HG03095 (cell line): ENCODE results near the gene ADCK1.
"Not testable (repeated sequence)": the region's sequence is repeated elsewhere in the genome, so short reads cannot be mapped to it uniquely, and the experiment has no call there.

Experiments used
- ATAC-seq: cut with Tn5 transposase; IDR thresholded peaks from one replicate; pipeline ENCODE4 v1.9.1; 2021; ENCODE audit warnings: moderate library complexity; ENCODE audit not compliant: unreplicated experiment

ADCK1 gene

DNA sequence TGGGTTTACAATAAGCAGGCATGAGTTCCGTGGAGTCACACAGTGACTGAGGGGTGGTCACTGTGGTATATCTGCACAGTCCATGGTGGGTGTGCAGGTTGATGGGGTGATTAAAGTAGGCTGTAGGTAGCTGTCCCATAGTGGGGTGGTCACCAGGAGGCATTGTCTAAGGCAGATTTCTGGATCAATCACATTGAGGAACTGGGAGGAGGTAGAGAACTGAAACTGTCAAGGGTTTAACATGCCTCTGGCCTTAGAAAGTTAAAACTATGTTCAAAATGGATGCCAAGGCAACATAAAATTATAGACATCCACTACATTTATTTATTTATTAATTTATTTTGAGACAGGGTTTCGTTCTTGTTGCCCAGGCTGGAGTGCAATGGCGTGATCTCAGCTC lies 8.3 kb downstream of the ADCK1 start:
- no peak for ATAC-seq

DNA sequence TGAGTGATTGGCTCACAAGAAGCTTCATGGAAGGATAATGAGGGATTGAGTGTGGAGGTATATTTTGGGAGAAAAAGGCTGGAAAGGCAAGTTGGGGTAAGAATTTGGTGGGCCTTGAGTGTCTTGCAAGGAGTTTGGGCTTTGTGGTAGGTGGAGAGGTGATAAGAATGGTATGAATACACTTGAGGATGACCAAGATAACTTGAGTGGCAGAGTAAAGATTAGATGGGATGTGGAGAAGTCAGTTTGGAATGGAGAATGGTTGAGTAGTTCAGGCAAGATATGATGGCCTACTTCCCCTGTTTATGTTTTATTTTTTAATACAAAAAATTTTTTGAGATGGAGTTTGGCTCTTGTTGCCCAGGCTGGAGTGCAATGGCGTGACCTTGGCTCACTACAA lies 9.1 kb downstream of the ADCK1 start:
- no peak for ATAC-seq

DNA sequence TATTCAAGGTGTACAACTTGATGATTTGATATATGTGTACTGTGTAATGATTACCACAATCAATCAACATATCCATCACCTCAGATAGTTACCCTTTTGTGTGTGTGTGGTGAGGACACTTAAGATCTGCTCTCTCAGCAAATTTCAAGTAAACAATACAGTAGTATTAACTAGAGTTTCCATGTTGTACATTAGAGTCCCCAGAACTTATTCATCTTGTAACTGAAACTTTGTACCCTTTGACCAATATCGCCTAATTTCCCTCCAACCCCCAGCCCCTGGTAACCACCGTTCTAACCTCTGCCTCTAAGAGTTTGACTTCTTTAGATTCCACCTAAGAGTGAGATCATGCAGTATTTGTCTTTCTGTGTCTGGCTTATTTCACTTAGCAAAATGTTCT lies 12.1 kb downstream of the ADCK1 start:
- no peak for ATAC-seq

DNA sequence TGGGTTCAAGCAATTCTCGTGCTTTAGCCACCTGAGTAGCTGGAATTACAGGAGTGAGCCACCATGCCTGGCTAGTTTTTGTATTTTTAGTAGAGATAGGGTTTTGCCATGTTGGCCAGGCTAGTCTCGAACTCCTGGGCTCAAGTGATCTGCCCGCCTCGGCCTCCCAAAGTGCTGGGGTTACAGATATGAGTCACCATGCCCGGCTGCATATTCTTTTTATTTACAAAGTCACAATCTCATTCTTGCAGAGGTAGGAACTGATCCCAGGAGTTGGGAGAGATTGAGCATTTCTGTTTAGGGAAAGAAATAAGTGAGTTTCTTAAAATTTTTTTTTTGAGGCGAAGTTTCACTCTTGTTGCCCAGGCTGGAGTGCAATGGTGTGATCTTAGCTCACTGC lies 12.8 kb downstream of the ADCK1 start:
- ATAC-seq, result not testable (repeated sequence)

DNA sequence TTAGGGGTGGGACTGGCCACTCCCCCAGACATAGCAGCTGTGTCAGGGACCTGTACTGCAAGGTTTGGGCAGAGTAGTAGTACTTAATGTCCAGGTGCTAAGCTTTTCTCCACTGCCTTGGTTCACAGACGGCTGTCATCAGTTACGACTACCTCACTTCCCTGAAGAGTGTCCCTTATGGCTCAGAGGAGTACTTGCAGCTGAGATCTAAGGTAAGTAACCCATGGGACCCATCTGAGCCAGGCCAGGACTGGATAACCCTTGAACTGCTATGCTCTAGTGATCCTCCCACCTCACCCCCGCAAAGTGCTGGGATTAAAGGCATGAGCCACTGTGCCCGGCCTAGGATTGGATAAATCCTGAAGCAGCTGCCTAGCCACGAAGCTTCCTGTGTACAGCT lies 22.4 kb downstream of the ADCK1 start:
- ATAC-seq, result no peak

DNA sequence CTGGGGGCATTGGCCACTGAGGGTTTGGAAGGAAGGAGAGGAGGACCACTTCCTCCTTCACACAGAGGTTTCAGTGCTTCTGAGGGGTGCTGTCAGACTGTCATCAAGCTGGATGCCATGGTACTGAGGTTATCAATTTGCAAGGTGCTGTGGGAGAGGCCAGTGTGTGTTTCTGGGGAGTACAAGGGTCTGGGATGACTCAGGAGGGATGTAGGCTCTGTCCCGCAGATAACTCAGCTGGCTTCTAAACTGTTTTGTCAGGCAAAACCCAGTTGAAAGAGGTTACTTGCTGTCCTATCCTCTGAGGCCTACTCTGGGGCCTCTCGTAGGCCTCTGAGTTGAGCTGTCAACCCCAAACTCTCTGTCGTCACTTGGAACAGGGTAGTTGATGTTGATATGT lies 22.8 kb downstream of the ADCK1 start:
- no peak for ATAC-seq

DNA sequence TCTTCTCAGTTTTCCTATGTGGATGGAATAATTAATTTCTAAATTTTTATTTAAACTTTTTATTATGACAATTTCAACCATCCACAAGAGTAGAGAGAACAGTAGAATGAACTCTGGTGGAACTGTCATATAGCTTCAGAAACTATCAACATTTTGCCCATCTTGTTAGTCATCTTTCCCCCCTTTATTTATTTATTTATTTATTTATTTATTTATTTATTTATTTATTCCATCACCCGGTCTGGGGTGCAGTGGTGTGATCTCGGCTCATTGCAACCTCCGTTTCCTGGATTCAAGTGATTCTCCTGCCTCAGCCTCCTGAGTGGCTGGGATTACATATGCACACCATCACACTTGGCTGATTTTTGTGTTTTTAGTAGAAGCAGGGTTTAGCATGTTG lies 23.5 kb downstream of the ADCK1 start:
- no peak for ATAC-seq

DNA sequence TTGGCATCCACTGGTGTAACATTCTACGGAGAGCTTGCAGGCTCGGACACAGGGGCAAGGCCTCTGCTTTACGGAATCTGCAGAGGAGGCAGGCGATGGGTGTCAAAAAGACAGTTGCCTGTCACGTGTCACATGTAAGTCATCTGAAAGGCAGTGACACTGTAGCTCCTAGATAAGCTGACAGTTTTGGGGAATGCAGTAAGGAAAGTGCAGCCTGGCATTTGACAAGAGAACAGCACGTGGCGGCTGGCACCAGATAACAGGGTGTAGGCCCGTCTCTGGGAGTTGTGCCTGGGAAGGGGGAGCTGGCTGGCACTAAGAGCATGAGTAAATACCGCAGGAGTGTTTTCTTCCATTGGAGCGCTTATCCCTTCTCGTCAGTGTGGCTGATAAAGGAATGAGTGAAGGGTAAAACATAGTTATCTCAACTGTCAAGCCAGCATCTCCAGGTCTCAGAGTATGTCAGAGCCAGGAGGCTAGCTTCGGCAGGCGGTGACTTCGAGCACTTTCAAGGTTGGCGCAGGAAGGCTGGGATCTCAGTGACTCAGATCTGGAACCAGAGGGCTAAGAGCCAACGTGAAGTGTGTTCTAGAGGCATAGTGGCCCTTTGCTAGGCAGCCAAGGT lies 26.1 kb downstream of the ADCK1 start:
- ATAC-seq, result no peak

DNA sequence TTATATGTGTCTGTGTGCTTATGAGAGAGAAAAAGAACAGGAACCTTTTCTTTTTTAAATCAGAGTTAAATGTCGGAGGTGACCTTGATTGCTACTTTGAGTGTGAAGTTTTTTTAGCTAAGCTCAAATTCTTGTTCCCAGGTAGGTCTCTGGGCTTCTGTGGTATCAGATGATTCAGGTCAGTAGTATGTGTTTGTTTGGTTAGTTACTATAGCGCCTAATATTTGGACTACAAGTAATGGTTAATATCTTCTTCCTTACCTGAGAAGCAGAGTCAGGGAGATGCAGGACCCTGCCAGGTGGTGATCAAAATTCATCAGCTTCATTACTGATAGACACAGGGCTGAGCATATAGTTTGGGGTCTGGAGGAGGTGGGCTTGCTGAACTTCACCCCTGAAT lies 30.8 kb downstream of the ADCK1 start:
- ATAC-seq, result no peak

DNA sequence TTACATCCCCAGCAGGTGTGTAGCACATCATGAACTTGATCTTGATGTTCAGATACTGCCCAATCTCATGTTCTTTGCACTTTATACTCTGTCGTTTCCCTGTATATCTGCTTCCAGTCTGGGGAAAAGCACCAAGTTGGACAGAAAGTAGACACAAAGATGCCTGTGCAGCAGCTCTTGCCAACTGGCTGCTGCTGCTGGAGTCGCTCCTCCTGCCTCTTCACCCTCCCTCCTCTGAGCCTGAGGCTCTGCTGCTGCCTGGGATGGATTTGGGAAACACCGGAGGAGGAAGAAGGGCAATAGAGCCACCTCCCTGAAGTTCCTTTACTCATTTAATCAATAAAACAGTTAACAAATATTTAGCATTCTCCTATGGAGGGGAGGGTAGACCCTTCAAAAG lies 32.4 kb downstream of the ADCK1 start:
- ATAC-seq, result no peak

DNA sequence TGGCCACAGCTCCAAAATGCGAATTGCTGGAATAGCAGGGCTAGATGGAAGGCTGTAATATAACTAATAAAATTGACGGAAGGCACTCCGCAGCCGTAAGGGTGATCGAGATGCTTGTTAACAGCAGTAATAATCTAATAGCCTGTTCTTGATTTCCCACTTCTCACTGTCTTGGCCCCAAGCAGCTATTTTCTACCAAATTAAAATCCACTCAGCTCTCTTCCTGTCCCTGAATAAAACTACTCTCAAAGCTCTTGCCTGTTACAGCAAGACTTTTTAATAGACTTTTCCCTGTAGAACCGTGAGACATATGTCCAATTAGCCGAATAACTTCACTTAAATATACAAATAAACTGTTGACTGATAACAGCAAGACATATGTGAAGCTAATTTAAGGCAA lies 38.0 kb downstream of the ADCK1 start:
- no peak for ATAC-seq

DNA sequence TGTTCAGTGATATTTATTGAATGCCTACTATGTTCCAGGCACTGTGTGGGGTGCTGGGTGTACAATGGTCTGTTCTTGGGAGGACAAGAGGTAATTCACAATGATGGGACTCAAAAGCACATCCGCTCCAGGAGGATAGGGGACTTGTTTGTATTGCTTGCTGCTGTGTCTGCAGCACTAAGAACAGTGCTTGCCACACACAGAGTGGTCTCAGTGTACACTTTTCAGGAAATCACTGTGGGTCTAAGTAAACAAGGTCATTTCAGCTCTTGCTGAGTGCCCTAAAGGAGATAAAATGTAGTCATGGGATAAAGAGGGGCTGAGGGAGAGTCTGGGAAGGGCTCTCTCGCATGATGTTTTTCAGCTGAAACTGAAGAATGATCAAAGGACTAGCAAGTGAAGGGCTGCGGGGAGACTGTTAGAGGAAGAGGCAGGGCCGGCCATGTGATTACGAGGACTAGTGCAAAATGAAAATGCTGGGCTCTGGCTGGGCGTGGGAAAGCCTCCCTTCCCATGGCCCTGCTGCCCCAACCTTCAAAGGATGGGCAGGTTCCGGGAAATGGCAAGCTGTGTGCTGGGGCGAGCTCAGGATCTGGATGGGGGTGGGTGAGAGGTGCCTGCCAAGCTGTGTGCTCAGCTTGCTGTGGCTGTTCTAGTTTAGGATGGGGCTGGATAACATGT lies 39.1 kb downstream of the ADCK1 start:
- no peak for ATAC-seq

DNA sequence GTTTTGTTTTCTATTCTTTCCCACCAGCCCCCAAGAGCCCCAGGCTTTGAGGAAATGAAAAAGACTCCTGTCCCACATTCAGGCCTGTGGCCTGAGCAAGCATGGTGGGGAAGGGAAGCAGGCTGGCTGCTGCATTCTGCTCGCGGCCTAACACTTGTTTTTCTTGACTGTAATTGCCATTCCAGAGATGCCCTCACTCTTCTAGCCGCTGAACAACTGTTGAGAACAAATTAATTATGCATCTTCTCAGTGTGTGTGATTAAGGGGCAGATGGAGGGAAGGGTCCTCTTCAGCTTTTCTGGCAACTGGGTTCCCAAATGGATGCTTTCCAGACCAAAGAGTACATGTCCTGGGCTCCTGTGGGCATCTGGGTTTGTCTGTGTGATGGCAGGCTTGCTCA lies 43.3 kb downstream of the ADCK1 start:
- no peak for ATAC-seq

DNA sequence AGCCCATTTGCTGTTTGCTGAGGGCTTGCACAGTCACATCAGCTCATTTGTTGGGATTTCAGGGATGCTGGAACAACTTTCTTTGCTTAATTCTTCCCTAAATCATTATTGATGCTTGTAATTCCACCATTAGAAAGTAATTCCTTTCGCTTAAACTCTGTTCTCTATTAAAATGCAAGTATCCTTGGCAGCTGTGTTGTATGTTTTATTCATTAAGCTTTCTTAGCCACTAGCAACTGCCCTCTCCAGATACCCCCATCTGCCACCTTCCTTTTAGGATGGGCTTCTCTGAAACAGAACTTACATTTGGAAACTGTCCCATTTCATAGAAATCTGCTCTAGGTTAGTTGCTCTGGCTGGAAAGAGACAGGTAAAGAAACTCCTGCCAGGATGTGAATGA lies 43.7 kb downstream of the ADCK1 start:
- ATAC-seq, result no peak

DNA sequence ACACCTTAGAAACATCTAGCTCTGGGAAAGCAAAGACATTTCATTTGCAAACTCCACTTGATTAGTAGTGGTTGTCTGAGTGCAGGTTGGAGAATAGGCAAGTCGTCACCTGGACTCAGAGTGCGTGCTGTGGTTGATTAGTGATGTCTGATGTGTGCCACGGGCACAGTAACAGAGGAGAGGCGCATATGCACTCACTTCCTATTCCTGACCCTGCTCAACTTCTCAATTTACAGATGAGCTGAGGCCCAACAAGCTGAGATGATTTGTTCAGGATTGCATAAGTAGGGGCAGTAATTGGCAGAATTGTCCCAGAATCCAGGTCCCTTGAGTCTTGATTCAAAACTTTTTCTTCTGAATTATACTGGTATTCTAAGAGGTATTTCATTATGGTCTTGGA lies 44.9 kb downstream of the ADCK1 start:
- no peak for ATAC-seq

DNA sequence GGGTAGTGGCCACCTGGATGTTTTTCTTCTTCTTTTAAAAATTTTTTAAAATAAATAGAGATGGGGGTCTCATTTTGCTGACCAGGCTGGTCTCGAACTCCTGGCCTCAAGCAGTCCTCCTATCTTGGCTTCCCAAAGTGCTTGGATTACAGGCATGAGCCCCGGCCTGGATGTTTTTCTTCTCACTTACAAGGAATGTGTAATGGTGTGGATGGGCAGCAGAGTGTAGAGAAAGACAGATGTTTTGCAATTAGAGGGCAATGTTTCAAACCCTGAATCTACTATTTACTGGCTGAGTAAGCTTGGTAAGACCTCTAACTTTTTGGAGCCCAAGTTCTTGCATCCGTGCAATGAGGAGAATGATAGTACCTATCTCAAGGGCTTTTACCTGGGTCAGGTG lies 48.1 kb downstream of the ADCK1 start:
- ATAC-seq, result no peak

DNA sequence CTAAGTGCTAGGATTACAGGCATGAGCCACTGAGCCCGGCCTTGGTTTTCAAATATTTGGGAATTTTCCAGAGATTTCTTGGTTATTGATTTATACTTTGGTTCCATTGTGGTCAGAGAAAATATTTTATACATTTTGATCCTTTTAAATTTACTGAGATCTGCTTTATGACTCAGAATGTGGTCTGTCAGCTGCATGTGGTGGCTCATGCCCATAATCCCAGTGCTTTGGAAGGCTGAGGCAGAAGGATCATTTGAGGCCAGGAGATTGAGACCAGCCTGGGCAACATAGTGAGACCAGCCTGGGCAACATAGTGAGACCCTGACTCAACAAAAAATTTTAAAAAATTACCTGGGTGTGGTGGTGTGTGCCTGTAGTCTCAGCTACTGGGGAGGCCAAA lies 49.8 kb downstream of the ADCK1 start:
- no peak for ATAC-seq

DNA sequence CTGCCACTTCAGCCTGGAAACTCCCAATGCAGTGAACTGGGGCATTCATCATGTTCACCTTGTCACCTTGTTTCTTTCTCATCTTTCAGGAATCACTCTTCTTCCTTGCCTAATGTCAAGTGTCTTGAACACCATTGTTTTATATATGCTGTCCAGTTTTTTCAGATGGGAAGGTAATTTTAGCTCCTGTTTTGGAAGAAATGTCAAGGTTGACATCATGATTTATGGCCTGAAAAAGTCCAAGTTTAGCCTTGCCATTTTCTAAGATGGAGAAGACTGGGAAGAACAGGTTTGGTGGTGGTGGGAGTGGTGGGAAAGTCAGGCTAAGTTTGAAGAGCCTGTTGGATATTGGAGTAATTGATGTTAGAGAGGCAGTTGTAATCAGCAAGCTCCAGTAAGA lies 54.0 kb downstream of the ADCK1 start:
- ATAC-seq, result no peak

DNA sequence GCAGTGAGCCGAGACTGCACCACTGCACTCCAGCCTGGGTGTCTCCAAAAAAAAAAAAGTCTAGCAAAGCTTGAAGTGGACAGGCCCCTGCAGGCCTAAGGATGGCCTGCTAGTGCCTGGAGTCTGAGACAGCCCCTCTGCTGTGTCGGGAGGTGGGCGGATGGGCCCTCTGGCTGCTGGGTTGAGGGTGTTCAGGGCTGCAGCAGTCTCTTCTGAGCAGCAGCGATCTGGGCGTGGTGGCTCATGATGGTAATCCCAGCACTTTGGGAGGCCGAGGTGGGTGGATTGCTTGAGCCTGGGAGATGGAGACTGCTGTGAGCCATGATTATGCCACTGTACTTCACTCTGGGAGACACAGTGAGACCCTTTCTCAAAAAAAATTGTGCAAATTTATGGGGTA lies 57.0 kb downstream of the ADCK1 start:
- ATAC-seq, result no peak

DNA sequence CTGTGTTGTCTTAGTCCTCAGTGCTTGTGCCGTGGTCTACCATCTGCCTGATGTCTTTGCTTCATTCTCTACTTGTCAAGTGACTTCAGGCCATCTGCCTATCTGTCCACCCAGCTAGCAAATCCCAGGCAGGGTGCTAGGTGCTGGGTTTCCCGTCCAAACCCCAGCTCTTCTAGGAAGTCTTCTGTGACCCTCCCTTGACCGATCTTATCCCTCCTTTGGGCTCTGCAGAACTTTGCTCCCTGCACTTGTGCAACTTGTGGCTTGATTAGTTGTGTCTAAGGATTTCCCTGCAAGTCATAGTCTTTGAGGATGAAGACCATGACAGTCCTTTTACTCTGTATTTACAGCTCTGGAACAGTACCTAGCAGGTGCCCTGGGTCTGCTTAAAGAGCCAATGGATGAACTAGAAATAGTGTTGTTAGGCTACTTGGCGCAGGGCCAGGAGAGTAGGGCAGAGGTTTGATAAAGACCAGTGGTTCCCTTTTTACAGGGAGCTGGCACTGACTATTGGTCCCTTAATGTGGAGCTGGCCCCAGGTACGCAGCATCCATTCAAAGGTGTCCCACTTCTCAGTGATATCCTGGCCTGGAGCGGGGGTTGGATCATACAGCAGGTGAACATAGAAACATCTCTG lies 60.1 kb downstream of the ADCK1 start:
- no peak for ATAC-seq

DNA sequence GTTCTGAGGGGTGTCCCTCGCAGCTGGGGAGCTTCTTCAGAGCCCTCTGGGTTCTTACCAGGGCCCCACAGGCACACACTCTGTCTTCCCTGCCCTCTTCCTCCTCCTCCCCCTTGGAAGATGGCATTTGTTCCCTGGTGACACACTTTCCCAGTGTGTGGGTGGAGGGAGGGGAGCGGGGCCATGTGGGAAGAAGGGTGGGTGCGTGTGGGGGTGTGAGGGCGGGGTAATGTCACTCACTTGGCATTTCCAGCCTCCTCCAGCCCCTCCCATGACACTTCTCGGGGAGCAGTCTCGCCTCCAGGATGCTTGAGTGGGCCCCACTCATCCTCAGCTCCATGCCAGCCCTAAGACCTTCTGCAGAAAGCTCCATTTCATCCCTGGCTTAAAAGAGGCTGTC lies 61.3 kb downstream of the ADCK1 start:
- no peak for ATAC-seq

DNA sequence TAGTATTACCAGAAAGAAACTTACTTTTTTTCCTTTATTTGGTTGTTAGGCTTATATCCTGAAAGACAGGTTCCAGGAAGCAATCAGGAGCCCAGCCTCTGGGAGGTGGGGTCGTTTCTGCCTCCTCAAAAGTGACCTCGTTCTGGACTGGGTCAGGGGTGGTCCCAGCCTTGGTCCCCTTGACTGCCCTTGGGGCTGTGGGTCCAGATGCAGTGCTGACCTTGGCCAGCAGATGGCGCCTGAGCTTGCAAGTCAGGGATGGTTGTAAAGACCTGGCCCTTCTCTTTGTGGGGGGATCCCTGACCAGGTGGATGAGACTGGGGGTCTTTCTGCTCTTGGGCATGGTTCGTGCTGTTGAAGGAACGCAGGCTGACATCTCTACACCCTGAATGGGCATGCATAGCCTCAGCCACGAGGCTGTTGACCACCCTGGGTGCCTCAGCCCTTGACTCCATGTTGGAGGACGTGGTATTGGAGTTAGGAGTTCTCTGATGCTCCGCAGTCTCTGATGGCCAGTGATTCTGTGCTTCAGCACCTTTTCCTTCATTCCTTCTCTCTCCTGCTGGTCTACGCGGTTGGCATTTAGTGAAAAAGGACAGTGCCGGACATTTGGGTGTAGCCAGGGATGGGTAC lies 62.4 kb downstream of the ADCK1 start:
- peak; percentile 49 for ATAC-seq
